ENCODE measurements around the gene ADA.
A peak's percentile ranks its signal among the peaks of the same experiment; 100 is the strongest.

The ADA gene

GRCh38 chr20:44621939-44622338 is 29.6 kb downstream of the ADA start:
- DNase-seq: no peak

DNA sequence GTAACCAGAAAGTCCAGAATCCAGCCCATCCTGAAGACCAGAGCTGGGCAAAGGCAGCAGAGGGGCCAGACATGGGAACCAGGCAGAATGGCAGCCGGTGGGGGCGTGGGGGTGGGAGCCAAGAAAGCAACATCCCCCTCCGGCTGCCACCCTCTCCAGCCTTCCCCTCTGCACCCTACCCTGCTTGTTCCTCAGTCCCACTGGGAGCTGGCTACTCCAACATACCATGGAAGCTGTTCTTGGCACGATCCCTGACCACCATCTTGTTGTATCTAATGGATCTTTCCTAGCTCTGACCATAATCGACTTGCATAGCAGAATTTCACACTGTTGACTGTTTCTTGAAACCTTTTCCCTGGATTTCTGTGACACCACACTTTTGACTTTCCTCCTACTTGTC is 30.2 kb downstream of the ADA start:
- DNase-seq: no peak

GRCh38 chr20:44620030-44620429 is 31.5 kb downstream of the ADA start:
- no peak for DNase-seq

- no peak for DNase-seq
Observed at GRCh38 chr20:44619294-44619693, 32.2 kb downstream of the ADA start.

GRCh38 chr20:44618318-44618731 is 33.2 kb downstream of the ADA start:
- peak in 1 of 2 experiments; percentile 58 for DNase-seq

DNA sequence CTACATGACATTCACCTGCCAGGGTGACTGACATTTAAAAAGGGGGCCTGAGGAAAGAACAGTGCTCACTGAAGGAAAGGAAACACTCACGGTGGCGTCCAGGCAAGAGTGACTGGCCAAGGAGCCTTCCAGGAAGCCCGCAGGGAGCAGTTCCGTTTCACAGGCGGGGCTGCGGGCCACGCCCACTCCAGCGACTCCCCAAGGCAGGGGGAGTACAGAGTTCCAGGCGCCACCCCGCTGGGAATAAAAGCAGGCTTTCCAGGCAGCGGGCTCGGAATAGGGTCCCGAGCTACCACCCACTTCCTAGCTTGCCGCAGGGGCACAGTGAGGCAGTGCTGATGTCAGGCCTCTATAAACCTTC is 34.9 kb downstream of the ADA start:
- DNase-seq: no peak

GRCh38 chr20:44615876-44616603 is 35.5 kb downstream of the ADA start:
- no peak for DNase-seq

- DNase-seq: no peak
Observed at GRCh38 chr20:44615169-44615791, 36.2 kb downstream of the ADA start.

GRCh38 chr20:44614525-44614924 is 37.0 kb downstream of the ADA start:
- DNase-seq: no peak

GRCh38 chr20:44613575-44613974 is 37.9 kb downstream of the ADA start:
- DNase-seq: no peak

DNA sequence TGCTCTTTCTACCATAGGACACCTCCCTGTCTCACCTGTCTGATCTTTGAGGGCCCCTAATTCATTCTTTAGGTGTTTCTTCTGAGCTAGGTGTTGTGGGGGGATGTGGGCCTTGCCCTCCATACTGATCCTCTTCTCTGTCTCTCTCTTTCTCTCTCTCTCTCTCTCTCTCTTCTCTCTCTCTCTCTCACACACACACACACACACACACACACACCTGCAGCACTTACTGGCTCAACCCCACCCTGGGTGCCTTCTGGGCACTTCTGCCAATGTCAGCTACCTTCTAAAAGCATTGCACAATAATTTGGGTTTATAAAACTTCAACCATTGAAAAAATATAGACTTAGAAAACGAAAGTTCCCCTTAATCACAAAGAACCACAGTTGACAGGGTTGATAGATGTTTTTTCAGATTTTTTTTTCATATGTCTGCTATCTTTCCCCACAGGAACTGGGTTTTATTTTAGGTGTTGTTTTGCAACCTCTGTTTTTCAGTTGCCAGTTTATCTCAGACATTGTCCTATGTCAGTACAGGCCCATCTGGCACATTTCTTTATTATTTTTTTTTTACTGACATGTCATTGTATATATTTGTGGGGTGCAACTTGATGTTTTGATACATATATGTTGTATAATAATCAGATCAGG is 41.1 kb downstream of the ADA start:
- DNase-seq: no peak

GRCh38 chr20:44609516-44610312 is 41.8 kb downstream of the ADA start:
- DNase-seq: peak; percentile 45 to 79

- DNase-seq: no peak
Observed at GRCh38 chr20:44609006-44609515, 42.4 kb downstream of the ADA start.

DNA sequence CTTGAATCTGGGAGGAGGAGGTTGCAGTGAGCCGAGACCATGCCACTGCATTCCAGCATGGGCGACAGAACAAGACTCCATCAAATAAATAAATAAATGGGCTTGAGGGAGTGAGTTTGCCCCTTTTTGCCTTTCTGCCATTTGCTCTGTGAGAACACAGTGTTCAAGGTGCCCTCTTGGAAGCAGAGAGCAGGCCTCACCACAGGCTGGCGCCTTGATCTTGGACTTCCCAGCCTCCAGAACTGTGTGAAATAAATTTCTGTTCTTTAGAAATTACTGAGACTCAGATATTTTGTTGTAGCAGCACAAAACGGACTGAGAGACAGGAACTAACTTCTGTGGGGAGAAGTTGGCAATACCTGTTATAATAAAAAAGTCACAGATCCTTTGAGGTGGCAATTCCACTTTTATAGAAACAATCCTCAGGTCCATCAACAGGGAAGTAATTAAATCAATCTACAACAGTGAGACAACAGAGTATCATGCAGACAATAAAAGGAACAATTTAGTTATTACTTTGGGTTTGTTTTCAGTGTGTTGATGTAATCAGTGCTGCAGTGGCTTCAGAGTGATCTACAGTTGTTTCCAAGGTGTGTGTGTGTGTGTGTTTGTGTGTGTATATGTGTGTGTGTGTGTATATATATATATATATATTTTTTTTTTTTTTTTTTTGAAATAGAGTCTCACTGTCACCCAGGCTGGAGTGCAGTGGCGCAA is 44.6 kb downstream of the ADA start:
- DNase-seq: no peak

DNA sequence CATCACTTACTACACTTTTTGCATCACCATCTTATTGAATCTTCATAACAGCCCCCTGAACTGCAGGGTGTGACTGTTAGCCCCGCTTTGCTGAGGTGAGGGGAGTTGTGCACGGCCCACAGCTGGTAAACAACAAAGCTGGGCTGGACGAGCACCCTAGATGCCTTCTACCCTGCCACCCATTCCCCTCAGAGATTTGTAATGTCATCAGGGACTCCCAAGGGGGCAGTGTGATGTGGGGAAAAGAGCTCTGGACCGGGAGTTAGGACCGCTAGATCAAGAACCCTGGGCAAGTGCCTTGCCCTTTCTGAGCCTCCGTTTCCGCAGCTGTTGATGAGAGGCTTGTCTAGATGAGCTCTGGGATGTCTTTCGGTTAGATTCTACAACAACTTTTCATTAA is 48.2 kb downstream of the ADA start:
- no peak for DNase-seq

DNA sequence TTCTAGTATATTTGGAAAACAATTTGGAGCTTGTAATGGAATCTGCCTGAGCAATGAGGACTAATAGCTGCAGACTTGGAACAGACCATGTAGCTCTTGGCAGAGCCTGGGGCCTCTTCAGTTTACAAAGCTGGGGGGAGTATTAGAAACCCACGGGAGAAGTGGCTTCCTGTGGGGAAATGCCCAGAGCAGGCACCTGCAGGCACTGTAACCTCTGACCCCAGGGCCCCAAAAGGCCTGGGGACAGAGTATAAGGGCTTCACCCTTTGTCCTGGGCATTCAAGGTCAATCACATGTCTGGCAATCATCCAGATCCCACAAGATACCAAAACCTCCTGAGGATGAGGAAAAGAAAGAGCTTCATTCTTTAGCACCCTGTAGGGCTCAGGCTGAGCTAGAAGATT is 49.7 kb downstream of the ADA start:
- no peak for DNase-seq

DNA sequence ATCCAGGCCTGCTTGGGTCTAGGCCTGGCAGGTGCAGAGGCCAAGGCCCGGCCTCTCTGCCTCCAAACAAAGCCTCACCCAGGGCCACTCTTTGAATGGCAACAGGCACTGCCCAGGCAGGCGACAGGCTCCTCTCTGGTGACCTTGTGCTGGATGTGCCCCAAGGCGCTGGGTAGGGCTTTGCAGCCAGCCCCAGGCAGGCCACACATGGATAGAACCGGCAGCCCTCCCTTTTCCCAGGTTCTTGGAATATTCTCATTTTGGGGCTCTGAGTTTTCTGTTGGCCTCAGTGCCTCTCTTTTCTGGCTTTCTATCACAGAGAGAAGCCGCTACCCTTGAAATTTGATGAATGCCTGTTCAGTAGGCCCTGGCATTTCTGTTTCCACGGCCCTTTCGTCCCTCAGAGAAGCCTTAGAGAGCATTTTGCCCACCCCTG is 50.2 kb downstream of the ADA start:
- no peak for DNase-seq

DNA sequence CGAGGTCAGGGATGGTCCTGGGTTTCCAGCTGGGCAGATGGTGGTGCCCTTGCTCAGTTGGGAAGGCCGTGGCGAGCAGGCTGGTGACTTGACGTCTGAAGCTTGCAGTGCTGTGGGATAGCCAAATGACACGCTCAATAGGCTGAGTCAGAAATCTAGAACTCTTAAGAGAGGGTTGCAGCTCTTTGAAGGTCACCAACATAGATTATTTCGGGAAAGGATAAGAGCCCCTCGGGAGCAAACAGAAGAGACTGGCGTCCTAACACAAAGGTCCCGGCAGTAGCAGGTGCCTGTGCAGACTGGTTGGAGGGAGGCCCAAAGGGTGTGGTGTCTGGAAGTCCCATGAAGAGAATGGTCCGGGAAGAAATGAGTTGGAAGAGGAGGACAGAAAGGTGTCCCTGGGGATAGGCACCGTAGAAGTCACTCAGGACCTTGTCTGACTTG is 50.7 kb downstream of the ADA start:
- DNase-seq: no peak

- no peak for DNase-seq
Observed at GRCh38 chr20:44600301-44600700, 51.2 kb downstream of the ADA start.

DNA sequence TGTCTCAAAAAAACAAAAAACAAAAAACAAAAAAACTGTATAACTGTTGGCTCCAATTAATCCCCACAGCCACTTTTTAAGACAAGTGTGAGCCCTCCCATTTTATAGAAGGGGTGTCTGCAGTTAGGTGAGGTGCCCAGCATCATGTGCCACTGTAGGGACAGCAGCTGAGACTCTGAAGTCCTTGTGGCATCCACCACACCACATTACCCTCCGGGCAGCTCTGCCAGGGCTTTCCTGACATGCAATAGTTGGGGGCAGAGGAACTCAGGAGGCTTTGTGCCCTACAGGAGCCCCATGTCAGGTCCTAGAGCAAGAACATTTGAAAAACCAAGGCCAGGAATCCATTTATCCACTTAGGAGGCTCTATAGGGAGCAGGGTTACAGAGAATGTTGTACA is 51.8 kb downstream of the ADA start:
- no peak for DNase-seq

DNA sequence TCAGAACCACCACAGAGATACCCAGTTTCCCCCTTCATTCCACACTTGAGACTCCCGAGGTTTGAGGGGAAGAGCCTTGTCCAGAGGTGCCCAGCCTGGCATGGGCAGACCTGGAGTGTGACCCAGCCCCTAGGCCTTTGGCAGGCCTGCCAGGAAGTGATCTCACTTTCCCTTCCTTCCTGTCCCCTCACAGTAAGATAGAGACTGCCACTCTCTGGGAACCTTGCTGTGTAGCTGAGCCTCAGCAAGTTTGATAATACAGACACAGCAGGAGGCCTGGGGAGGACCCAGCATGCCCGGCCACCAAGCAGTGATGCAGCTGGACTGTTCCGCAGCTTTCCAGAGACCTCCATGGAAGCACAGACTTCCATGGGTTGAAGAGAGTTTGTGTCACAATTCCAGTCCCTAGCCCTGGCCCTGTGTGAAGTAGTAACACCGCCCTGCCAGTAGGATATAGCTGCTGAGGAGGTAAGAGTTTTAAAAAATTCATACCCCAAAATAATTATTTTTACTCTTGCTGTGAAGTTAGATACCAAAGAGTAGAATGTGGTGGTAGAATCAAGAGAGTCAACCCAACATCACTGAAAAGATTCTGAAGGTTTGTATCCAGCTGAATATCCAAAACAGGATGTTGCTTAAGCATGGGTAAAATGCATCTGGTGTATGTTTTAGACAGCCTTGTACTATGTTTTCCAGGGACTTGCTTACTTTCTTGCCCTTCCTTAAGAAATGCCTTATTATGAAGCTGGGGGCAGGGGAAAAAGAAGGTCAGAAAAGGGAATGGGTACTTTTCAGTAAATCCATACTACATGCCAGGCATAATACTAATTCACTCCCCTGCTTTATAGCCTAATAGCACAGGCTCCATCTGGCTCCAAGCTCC is 52.8 kb downstream of the ADA start:
- no peak for DNase-seq

All from NCI-H524 (cell line).